ENCODE data around the gene GH2. TPM values are rescaled to one million over a fixed set of nuclear protein-coding genes. Genes with fewer than 3 reads are reported as not detected.
A peak's percentile ranks its signal among the peaks of the same experiment; 100 is the strongest.
"Not testable (repeated sequence)": the region's sequence is repeated elsewhere in the genome, so short reads cannot be mapped to it uniquely, and the experiment has no call there.

Gene GH2
- total RNA-seq, 1 experiment from 2014 or later = not detected

- DNase-seq (ENCODE audit: low read depth) = not testable (repeated sequence)
Observed at GRCh38 chr17:63874061-63874626, 7.6 kb downstream of the GH2 start.

- DNase-seq (ENCODE audit: low read depth) = not testable (repeated sequence)
Observed at GRCh38 chr17:63873577-63873976, 8.2 kb downstream of the GH2 start, which contains the start of gene CSH2. TSS of gene CSH2 (minus strand) at chr17:63873677. CDS start at chr17:63873614, 63 bp downstream.

GRCh38 chr17:63871646-63872365 lies 9.9 kb downstream of the GH2 start:
- DNase-seq (ENCODE audit: low read depth) = not testable (repeated sequence)

GRCh38 chr17:63870292-63870665 lies 11.5 kb downstream of the GH2 start:
- DNase-seq (ENCODE audit: low read depth) = not testable (repeated sequence)

- not testable (repeated sequence) for DNase-seq (ENCODE audit: low read depth)
Observed at GRCh38 chr17:63869491-63870291, 12.1 kb downstream of the GH2 start.

- not testable (repeated sequence) for DNase-seq (ENCODE audit: low read depth)
Observed at GRCh38 chr17:63866625-63867024, 15.1 kb downstream of the GH2 start.

- no peak for DNase-seq (ENCODE audit: low read depth)
Observed at GRCh38 chr17:63859257-63859656, 22.5 kb downstream of the GH2 start.

GRCh38 chr17:63856425-63856824 lies 25.3 kb downstream of the GH2 start:
- not testable (repeated sequence) for DNase-seq (ENCODE audit: low read depth)

GRCh38 chr17:63855185-63855584 lies 26.6 kb downstream of the GH2 start:
- DNase-seq (ENCODE audit: low read depth) = no peak

- no peak for DNase-seq (ENCODE audit: low read depth)
Observed at GRCh38 chr17:63854709-63855108, 27.0 kb downstream of the GH2 start.

GRCh38 chr17:63853260-63853659 lies 28.5 kb downstream of the GH2 start:
- no peak for DNase-seq (ENCODE audit: low read depth)

- DNase-seq (ENCODE audit: low read depth) = no peak
Observed at GRCh38 chr17:63850401-63850800, 31.3 kb downstream of the GH2 start.

- DNase-seq (ENCODE audit: low read depth) = peak; percentile 64
Observed at GRCh38 chr17:63848834-63849689, 32.7 kb downstream of the GH2 start.

- no peak for DNase-seq (ENCODE audit: low read depth)
Observed at GRCh38 chr17:63847525-63848249, 34.1 kb downstream of the GH2 start.

GRCh38 chr17:63845509-63845908 lies 36.2 kb downstream of the GH2 start:
- no peak for DNase-seq (ENCODE audit: low read depth)

- DNase-seq (ENCODE audit: low read depth) = no peak
Observed at GRCh38 chr17:63843910-63844677, 37.6 kb downstream of the GH2 start.

- DNase-seq (ENCODE audit: low read depth) = peak; percentile 82
Observed at GRCh38 chr17:63843387-63843888, 38.3 kb downstream of the GH2 start.

GRCh38 chr17:63842540-63843386 lies 39.0 kb downstream of the GH2 start, which contains the start of gene SMARCD2:
TSS of gene SMARCD2 (minus strand) at chr17:63842685. CDS start at chr17:63842674, 11 bp downstream.
- peak; percentile 99 for DNase-seq (ENCODE audit: low read depth)

GRCh38 chr17:63842173-63842539 lies 39.6 kb downstream of the GH2 start:
- DNase-seq (ENCODE audit: low read depth) = no peak
